ENCODE measurements around the gene GPR137. TPM values are rescaled to one million over a fixed set of nuclear protein-coding genes. Genes with fewer than 3 reads are reported as not detected.

Gene GPR137
- total RNA-seq = 10 to 100 TPM; 29.1 to 61.3 (median 34.4) TPM
- total RNA-seq (2013) = 12.3 TPM

- H3K9me3 Mint-ChIP-seq = no peaks in the 10 kb centered on the region
These were observed at the start of gene GPR137 for GRCh38 chr11:64284962-64285884. TSS of gene GPR137 (plus strand) at chr11:64285848. CDS start at chr11:64286525, 677 bp downstream.

GRCh38 chr11:64237484-64237951 is 48.1 kb upstream of the GPR137 start:
- Mint-ChIP-seq H3K27ac (peak overlapping the region in 1 of 2 donors; percentile 99), H3K27me3 (ENCODE audit: low read depth in 2 of 2) (no peaks in the 10 kb centered on the region), H3K4me3 (no peak overlapping the region), H3K4me1 (peaks cover 13 to 43% of the 10 kb centered on the region in 2 donors), H3K36me3 (no peaks in the 10 kb centered on the region), H3K9me3 (no peaks in the 10 kb centered on the region)
- no peak for TF ChIP-seq CTCF (IDR thresholded peaks at IDR 0.05)
- H3K36me3 ChIP-seq (ENCODE audit: control insufficient read depth, insufficient read depth, low read length) = peaks cover 5% of the 10 kb centered on the region
- no peak for ATAC-seq
- H3K27ac ChIP-seq (ENCODE audit: low read length) = peak overlapping the region; percentile 14
- WGBS (ENCODE audit: insufficient coverage) = 92% methylated on average over 12 of the region's 12 CpGs
- DNase-seq = no peak
- H3K4me3 ChIP-seq (ENCODE audit: low read length) = no peak overlapping the region
- no peaks in the 10 kb centered on the region for H3K27me3 ChIP-seq (ENCODE audit: control insufficient read depth, insufficient read depth, low read length)
- peaks cover 60% of the 10 kb centered on the region for H3K4me1 ChIP-seq (ENCODE audit: control insufficient read depth, insufficient read depth, low read length)
- intact Hi-C loops (cut with micrococcal nuclease) = no loop called here
- no peaks in the 10 kb centered on the region for H3K9me3 ChIP-seq (ENCODE audit: control insufficient read depth, insufficient read depth, low read length)

More at GRCh38 chr11:64284962-64285884, at the start of gene GPR137:
- DNase-seq (peak; percentile 95 to 97), ATAC-seq (peak; percentile 71 to 86 (median 76))
- Histone ChIP-seq H3K9me3 (ENCODE audit: control insufficient read depth, insufficient read depth, low read length) (no peaks in the 10 kb centered on the region), H3K27ac (ENCODE audit: low read length) (peak within 1 kb of the TSS; percentile 99), H3K36me3 (ENCODE audit: control insufficient read depth, insufficient read depth, low read length) (no peaks in the 10 kb centered on the region), H3K4me1 (ENCODE audit: control insufficient read depth, insufficient read depth, low read length) (peaks cover 22% of the 10 kb centered on the region), H3K4me3 (ENCODE audit: low read length) (peak within 1 kb of the TSS; percentile 87), H3K27me3 (ENCODE audit: control insufficient read depth, insufficient read depth, low read length) (peaks cover 2% of the 10 kb centered on the region)
- intact Hi-C loops (cut with micrococcal nuclease) = loop anchor here (1.0 kb wide), 4 partner anchors 15 to 78 kb away; partner anchors contain the start of gene FKBP2
- under 1% methylated on average over 102 of the region's 102 CpGs for WGBS (ENCODE audit: insufficient coverage)
- no peaks in the 10 kb centered on the region for H3K36me3 Mint-ChIP-seq
- peaks cover 0 to under 1% of the 10 kb centered on the region in 2 donors for H3K27me3 Mint-ChIP-seq (ENCODE audit: low read depth in 2 of 2)
- H3K27ac Mint-ChIP-seq = peak within 1 kb of the TSS; percentile 94 to 96
- no peak for TF ChIP-seq CTCF (IDR thresholded peaks at IDR 0.05)
- peaks cover 12 to 16% of the 10 kb centered on the region in 2 donors for H3K4me1 Mint-ChIP-seq
- peak within 1 kb of the TSS; percentile 93 for H3K4me3 Mint-ChIP-seq

GRCh38 chr11:64238076-64238475 is 47.6 kb upstream of the GPR137 start:
- Histone ChIP-seq H3K4me1 (ENCODE audit: control insufficient read depth, insufficient read depth, low read length) (peaks cover 66% of the 10 kb centered on the region), H3K9me3 (ENCODE audit: control insufficient read depth, insufficient read depth, low read length) (no peaks in the 10 kb centered on the region), H3K27ac (ENCODE audit: low read length) (peak overlapping the region; percentile 50), H3K4me3 (ENCODE audit: low read length) (no peak overlapping the region), H3K27me3 (ENCODE audit: control insufficient read depth, insufficient read depth, low read length) (no peaks in the 10 kb centered on the region), H3K36me3 (ENCODE audit: control insufficient read depth, insufficient read depth, low read length) (peaks cover 5% of the 10 kb centered on the region)
- TF ChIP-seq CTCF (IDR thresholded peaks at IDR 0.05) = no peak
- peaks cover 13 to 44% of the 10 kb centered on the region in 2 donors for H3K4me1 Mint-ChIP-seq
- H3K4me3 Mint-ChIP-seq = no peak overlapping the region
- H3K27ac Mint-ChIP-seq = peak overlapping the region; percentile 98 to 99
- H3K36me3 Mint-ChIP-seq = no peaks in the 10 kb centered on the region
- WGBS (ENCODE audit: insufficient coverage) = 85% methylated on average over 9 of the region's 9 CpGs
- no peaks in the 10 kb centered on the region for H3K27me3 Mint-ChIP-seq (ENCODE audit: low read depth in 2 of 2)
- DNase-seq (no peak), ATAC-seq (no peak)
- H3K9me3 Mint-ChIP-seq = no peaks in the 10 kb centered on the region
- intact Hi-C loops (cut with micrococcal nuclease) = no loop called here

All from natural killer cell (primary cell).